SU-DHL-6 (cell line): ENCODE results near the gene POLG2.
"Not testable (repeated sequence)": the region's sequence is repeated elsewhere in the genome, so short reads cannot be mapped to it uniquely, and the experiment has no call there.

Experiments
- H2AFZ ChIP-seq: fragments of 200-600 bp; sonication (generic); 2 replicates; pipeline ENCODE4 v1.6.1; 2014; ENCODE audit warnings: low read depth, mild to moderate bottlenecking, moderate library complexity, mixed read lengths, antibody characterized with exemption, low read length; ENCODE audit not compliant: severe bottlenecking
- H3F3A ChIP-seq: fragments of 200-600 bp; shearing (Covaris generic); 2 replicates; pipeline ENCODE4 v1.6.0; 2016; ENCODE audit warnings: antibody characterized with exemption, mild to moderate bottlenecking; ENCODE audit not compliant: insufficient read depth
- H3K27ac ChIP-seq: fragments of 200-600 bp; sonication (generic); 2 replicates; pipeline ENCODE4 v1.5.1; 2016; ENCODE audit warnings: low read depth, mild to moderate bottlenecking, low read length, moderate library complexity, mixed read lengths
- H3K27me3 ChIP-seq: fragments of 200-600 bp; sonication (generic), shearing (Covaris generic); 2 replicates; pipeline ENCODE4 v1.6.0; 2014; ENCODE audit warnings: mild to moderate bottlenecking, low read length
- H3K36me3 ChIP-seq: fragments of 200-600 bp; sonication (generic); 2 replicates; pipeline ENCODE4 v1.6.1; 2014; ENCODE audit warnings: mild to moderate bottlenecking, low read length, mixed read lengths
- H3K4me2 ChIP-seq: fragments of 300-600, 200-600 bp; shearing (Covaris generic), sonication (generic); 2 replicates; pipeline ENCODE4 v1.6.0; 2014; ENCODE audit warnings: low read length, low read depth, mild to moderate bottlenecking; ENCODE audit not compliant: poor library complexity, severe bottlenecking
- H3K4me3 ChIP-seq: fragments of 200-600 bp; sonication (generic); 2 replicates; pipeline ENCODE4 v1.5.1; 2014; ENCODE audit warnings: antibody characterized with exemption, low read length, mild to moderate bottlenecking, mixed read lengths; ENCODE audit not compliant: insufficient read depth, poor library complexity, severe bottlenecking
- H3K79me2 ChIP-seq: fragments of 200-600 bp; sonication (generic); 2 replicates; pipeline ENCODE4 v1.6.1; 2014; ENCODE audit warnings: mild to moderate bottlenecking, low read length, moderate library complexity; ENCODE audit not compliant: insufficient read depth
- H3K9ac ChIP-seq: fragments of 200-600 bp; sonication (generic); 2 replicates; pipeline ENCODE4 v1.7.0; 2014; ENCODE audit warnings: mild to moderate bottlenecking, low read length
- H3K9me2 ChIP-seq: fragments of 200-600 bp; sonication (generic); replicated peaks from 2 replicates; pipeline ENCODE4 v1.6.1; 2014; ENCODE audit warnings: low read length; ENCODE audit not compliant: insufficient read depth
- H3K9me3 ChIP-seq: fragments of 200-600 bp; sonication (generic); 2 replicates; pipeline ENCODE4 v1.6.1; 2014; ENCODE audit warnings: low read length, mixed read lengths; ENCODE audit not compliant: insufficient read depth
- H4K20me1 ChIP-seq: fragments of 200-600 bp; sonication (generic); 2 replicates; pipeline ENCODE4 v1.6.1; 2014; ENCODE audit warnings: low read depth, mild to moderate bottlenecking, antibody characterized with exemption, low read length, moderate library complexity, mixed read lengths
- EZH2phosphoT487 ChIP-seq: fragments of 200-600 bp; sonication (generic), shearing (Covaris generic); conservative IDR thresholded peaks from 2 replicates; pipeline ENCODE4 v1.6.1; 2018; ENCODE audit warnings: mild to moderate bottlenecking, antibody characterized with exemption, low read length, moderate library complexity, mixed read lengths
- TF ChIP-seq, protein P1 (sequence below): fragments of 200-600 bp; sonication (generic); IDR thresholded peaks from one replicate; pipeline ENCODE4 v1.5.1; 2017; ENCODE audit warnings: antibody characterized with exemption, mild to moderate bottlenecking, low read length, moderate library complexity; ENCODE audit not compliant: insufficient read depth, poor library complexity, severe bottlenecking

The POLG2 gene

DNA sequence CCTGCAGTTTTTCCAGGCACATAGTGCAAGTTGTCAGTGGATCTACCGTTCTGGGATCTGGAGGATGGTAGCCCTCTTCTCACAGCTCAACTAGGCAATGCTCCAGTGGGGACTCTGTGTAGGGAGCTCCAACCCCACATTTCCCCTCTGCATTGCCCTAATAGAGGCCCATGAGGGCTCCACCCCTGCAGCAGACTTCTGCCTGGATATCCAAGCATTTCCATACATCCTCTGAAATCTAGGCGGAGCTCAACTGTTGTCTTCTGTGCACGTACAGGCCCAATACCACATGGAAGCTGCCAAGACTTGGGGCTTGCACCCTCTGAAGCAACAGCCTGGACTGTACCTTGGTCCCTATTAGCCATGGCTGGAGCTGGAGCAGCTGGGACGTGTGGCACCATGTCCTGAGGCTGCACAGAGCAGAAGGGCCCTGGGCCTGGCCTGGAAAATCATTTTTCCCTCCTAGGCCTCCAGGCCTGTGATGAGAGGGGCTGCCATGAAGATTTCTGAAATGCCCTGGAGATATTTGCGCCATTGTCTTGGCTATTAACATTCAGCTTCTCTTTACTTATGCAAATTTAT, 58.8 kb downstream of the POLG2 start:
- no peak overlapping the region for H2AFZ ChIP-seq
- H3K9ac ChIP-seq = no peak overlapping the region
- H3K27ac ChIP-seq = no peak overlapping the region
- H3K9me2 ChIP-seq = no peaks in the 10 kb centered on the region
- no peaks in the 10 kb centered on the region for H3K27me3 ChIP-seq
- no peak overlapping the region for H3K4me2 ChIP-seq
- H3K36me3 ChIP-seq = no peaks in the 10 kb centered on the region
- TF ChIP-seq, protein P1, sequence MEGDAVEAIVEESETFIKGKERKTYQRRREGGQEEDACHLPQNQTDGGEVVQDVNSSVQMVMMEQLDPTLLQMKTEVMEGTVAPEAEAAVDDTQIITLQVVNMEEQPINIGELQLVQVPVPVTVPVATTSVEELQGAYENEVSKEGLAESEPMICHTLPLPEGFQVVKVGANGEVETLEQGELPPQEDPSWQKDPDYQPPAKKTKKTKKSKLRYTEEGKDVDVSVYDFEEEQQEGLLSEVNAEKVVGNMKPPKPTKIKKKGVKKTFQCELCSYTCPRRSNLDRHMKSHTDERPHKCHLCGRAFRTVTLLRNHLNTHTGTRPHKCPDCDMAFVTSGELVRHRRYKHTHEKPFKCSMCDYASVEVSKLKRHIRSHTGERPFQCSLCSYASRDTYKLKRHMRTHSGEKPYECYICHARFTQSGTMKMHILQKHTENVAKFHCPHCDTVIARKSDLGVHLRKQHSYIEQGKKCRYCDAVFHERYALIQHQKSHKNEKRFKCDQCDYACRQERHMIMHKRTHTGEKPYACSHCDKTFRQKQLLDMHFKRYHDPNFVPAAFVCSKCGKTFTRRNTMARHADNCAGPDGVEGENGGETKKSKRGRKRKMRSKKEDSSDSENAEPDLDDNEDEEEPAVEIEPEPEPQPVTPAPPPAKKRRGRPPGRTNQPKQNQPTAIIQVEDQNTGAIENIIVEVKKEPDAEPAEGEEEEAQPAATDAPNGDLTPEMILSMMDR = no peak
- TF ChIP-seq EZH2phosphoT487 = no peak
- no peaks in the 10 kb centered on the region for H3K79me2 ChIP-seq
- H3K4me3 ChIP-seq = no peak overlapping the region
- H3K9me3 ChIP-seq = peaks cover 30% of the 10 kb centered on the region; the same call in 1 of the 2 replicates
- no peaks in the 10 kb centered on the region for H4K20me1 ChIP-seq
- no peaks in the 10 kb centered on the region for H3F3A ChIP-seq

DNA sequence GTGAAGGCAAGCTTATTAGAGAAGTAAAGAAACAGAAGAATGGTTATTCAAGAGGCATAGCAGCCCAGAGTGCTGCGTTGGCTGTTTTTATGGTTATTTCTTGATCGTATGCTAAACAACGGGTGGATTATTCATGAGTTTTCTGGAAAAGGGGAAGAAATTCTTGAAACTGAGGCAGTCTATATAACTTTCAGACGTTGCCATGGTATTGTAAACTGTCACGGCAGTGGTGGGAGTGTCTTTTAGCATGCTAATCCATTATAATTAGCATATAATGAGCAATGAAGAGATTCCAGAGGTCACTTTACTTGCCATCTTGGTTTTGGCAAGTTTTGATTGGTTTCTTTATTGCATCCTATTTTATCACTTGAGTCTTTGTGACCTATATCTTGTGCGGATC, 65.3 kb downstream of the POLG2 start:
- no peaks in the 10 kb centered on the region for H4K20me1 ChIP-seq

DNA sequence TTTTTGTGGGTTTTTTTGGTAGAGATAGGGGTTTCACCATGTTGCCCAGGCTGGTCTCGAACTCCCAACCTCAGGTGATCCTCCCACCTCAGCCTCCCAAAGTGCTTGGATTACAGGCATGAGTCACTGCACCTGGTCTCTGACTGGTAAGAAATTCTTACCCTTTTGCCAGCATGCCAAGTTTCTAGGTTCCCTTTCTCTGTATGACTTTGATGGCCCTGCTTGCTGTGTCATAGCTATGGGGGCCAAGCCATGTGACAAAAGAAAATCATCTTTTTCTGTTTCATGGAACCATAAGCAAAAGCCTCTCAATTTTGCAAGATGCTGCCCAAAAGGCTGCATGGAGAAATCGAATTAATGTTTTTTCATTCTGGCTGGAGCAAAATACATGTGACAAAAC, 66.8 kb downstream of the POLG2 start:
- H2AFZ ChIP-seq, H3K79me2 ChIP-seq, H3K36me3 ChIP-seq, H3K27ac ChIP-seq, H4K20me1 ChIP-seq, H3K4me3 ChIP-seq, H3K4me2 ChIP-seq, H3K9me3 ChIP-seq, H3F3A ChIP-seq, H3K27me3 ChIP-seq, H3K9ac ChIP-seq, H3K9me2 ChIP-seq: not testable (repeated sequence)

More for the DNA sequence above, 65.3 kb downstream of the POLG2 start:
- H3K79me2 ChIP-seq = no peaks in the 10 kb centered on the region
- no peak overlapping the region for H3K9ac ChIP-seq
- H3K4me2 ChIP-seq = no peak overlapping the region
- no peak overlapping the region for H2AFZ ChIP-seq
- no peak overlapping the region for H3K27ac ChIP-seq
- no peaks in the 10 kb centered on the region for H3K9me2 ChIP-seq
- no peaks in the 10 kb centered on the region for H3K36me3 ChIP-seq
- H3K9me3 ChIP-seq = peaks cover 4% of the 10 kb centered on the region; the same call in 1 of the 2 replicates
- no peaks in the 10 kb centered on the region for H3K27me3 ChIP-seq
- TF ChIP-seq, protein P1 = no peak
- no peak for TF ChIP-seq EZH2phosphoT487
- H3F3A ChIP-seq = no peaks in the 10 kb centered on the region
- no peak overlapping the region for H3K4me3 ChIP-seq

DNA sequence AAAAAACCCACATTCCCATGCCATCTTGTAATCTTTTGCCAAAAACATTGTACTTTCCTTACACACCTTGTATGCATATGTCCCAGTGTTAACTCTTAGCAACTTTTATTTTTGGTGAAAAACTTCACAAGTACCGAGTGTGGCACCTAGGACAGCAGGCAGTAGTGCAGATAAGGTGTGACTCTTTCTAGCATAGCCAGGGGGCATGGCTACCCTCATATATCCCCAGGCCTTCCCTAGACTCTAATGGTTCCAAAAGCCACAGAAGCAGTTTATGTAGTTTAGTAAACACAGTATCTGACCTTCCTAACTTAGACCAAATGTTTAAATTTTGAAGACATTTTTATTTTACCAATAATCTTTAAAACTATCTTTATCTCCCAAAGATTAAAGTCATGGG, 68.4 kb downstream of the POLG2 start:
- Histone ChIP-seq H3K27me3 (no peaks in the 10 kb centered on the region), H3K9ac (no peak overlapping the region), H3F3A (no peaks in the 10 kb centered on the region), H3K36me3 (no peaks in the 10 kb centered on the region), H3K9me3 (no peaks in the 10 kb centered on the region; the same call in 1 of the 2 replicates), H3K79me2 (no peaks in the 10 kb centered on the region), H4K20me1 (no peaks in the 10 kb centered on the region), H3K9me2 (no peaks in the 10 kb centered on the region), H3K27ac (no peak overlapping the region), H2AFZ (no peak overlapping the region), H3K4me2 (no peak overlapping the region), H3K4me3 (no peak overlapping the region)
- TF ChIP-seq, protein P1 = no peak
- no peak for TF ChIP-seq EZH2phosphoT487
